HG03103 (cell line): ENCODE measurements around the gene CCDC142.
A peak's percentile ranks its signal among the peaks of the same experiment; 100 is the strongest.
"Not testable (repeated sequence)": the region's sequence is repeated elsewhere in the genome, so short reads cannot be mapped to it uniquely, and the experiment has no call there.

Experiments
- ATAC-seq: cut with Tn5 transposase; IDR thresholded peaks from one replicate; pipeline ENCODE4 v1.9.1; 2021; ENCODE audit warnings: low read depth; ENCODE audit not compliant: unreplicated experiment

Gene CCDC142

GRCh38 chr2:74472086-74472944, 10.5 kb downstream of the CCDC142 start, which contains the start of gene MRPL53:
Gene MRPL53, minus strand, starts transcription at chr2:74472680. Its CDS starts 20 bp downstream, at chr2:74472660.
- peak; percentile 83 for ATAC-seq

GRCh38 chr2:74471332-74472065, 11.3 kb downstream of the CCDC142 start:
- ATAC-seq: no peak

GRCh38 chr2:74470742-74471141, 12.1 kb downstream of the CCDC142 start:
- ATAC-seq: not testable (repeated sequence)

GRCh38 chr2:74464406-74464805, 18.4 kb downstream of the CCDC142 start:
- no peak for ATAC-seq

GRCh38 chr2:74462786-74463105, 20.1 kb downstream of the CCDC142 start:
- ATAC-seq: no peak

GRCh38 chr2:74462054-74462785, 20.6 kb downstream of the CCDC142 start:
- no peak for ATAC-seq

GRCh38 chr2:74461187-74462053, 21.4 kb downstream of the CCDC142 start:
- ATAC-seq: no peak

GRCh38 chr2:74460187-74460586, 22.6 kb downstream of the CCDC142 start:
- ATAC-seq: not testable (repeated sequence)

- not testable (repeated sequence) for ATAC-seq
Measured at GRCh38 chr2:74459503-74460118, 23.2 kb downstream of the CCDC142 start.

GRCh38 chr2:74458938-74459363, 23.8 kb downstream of the CCDC142 start:
- no peak for ATAC-seq

GRCh38 chr2:74458132-74458937, 24.5 kb downstream of the CCDC142 start, which contains the start of gene WBP1:
Gene WBP1, plus strand, starts transcription at chr2:74458438. Its CDS starts 165 bp downstream, at chr2:74458603.
- ATAC-seq: peak; percentile 75

- ATAC-seq: peak; percentile 31
Measured at GRCh38 chr2:74457549-74458131, 25.2 kb downstream of the CCDC142 start.

GRCh38 chr2:74457129-74457548, 25.7 kb downstream of the CCDC142 start:
- ATAC-seq: no peak

GRCh38 chr2:74454654-74455511, 27.9 kb downstream of the CCDC142 start, which contains the start of gene INO80B:
Gene INO80B, plus strand, starts transcription at chr2:74455087. Its CDS starts 30 bp downstream, at chr2:74455117.
- peak; percentile 37 for ATAC-seq

- no peak for ATAC-seq
Measured at GRCh38 chr2:74450570-74451190, 32.1 kb downstream of the CCDC142 start.

- no peak for ATAC-seq
Measured at GRCh38 chr2:74448771-74449170, 34.0 kb downstream of the CCDC142 start.
